Endothelial cell (in vitro differentiated cells): ENCODE measurements around the gene RAD51B. TPM values are rescaled to one million over a fixed set of nuclear protein-coding genes. Genes with fewer than 3 reads are reported as not detected.

Experiments
- DNase-seq: peaks from one replicate; pipeline ENCODE4 v3.0.0; 2021; ENCODE audit warnings: low spot score
- H3K27ac Mint-ChIP-seq: one replicate; pipeline ENCODE4 v1.8.0; 2021; ENCODE audit warnings: mixed read lengths, inconsistent platforms; ENCODE audit not compliant: unreplicated experiment
- H3K27me3 Mint-ChIP-seq: one replicate; pipeline ENCODE4 v1.8.0; 2021; ENCODE audit warnings: mild to moderate bottlenecking, moderate library complexity, mixed read lengths, inconsistent platforms; ENCODE audit not compliant: unreplicated experiment
- H3K36me3 Mint-ChIP-seq: one replicate; pipeline ENCODE4 v1.8.0; 2021; ENCODE audit warnings: mild to moderate bottlenecking, low read depth, mixed read lengths, inconsistent platforms; ENCODE audit not compliant: unreplicated experiment
- H3K4me1 Mint-ChIP-seq: one replicate; pipeline ENCODE4 v1.8.0; 2021; ENCODE audit warnings: mild to moderate bottlenecking, mixed read lengths, inconsistent platforms; ENCODE audit not compliant: unreplicated experiment
- H3K4me3 Mint-ChIP-seq: one replicate; pipeline ENCODE4 v1.8.0; 2021; ENCODE audit warnings: mild to moderate bottlenecking, mixed read lengths, inconsistent platforms; ENCODE audit not compliant: unreplicated experiment
- H3K9me3 Mint-ChIP-seq: one replicate; pipeline ENCODE4 v1.8.0; 2021; ENCODE audit warnings: mixed read lengths, inconsistent platforms; ENCODE audit not compliant: unreplicated experiment
- CTCF ChIP-seq: fragments of 200-600 bp; sonication (generic); IDR thresholded peaks from one replicate; pipeline ENCODE4 v1.5.0; 2021; ENCODE audit warnings: antibody characterized with exemption; ENCODE audit not compliant: unreplicated experiment
- total RNA-seq: library from RNA; stranded (reverse); fragmentation: NEBNext Ultra II Directional; extraction: Animal tissue kit (Norgen Biotek cat#: 25700); gene quantifications from one replicate; pipeline ENCODE4 v1.2.1, GENCODE V29; 2021; ENCODE audit not compliant: unreplicated experiment

RAD51B gene
- total RNA-seq, 1 donor from 2014 or later = 23.5 TPM

GRCh38 chr14:68089146-68089731, 269.7 kb downstream of the RAD51B start:
- Mint-ChIP-seq H3K9me3 (no peaks in the 10 kb centered on the region), H3K27me3 (no peaks in the 10 kb centered on the region), H3K27ac (no peak overlapping the region), H3K36me3 (no peaks in the 10 kb centered on the region), H3K4me3 (no peak overlapping the region), H3K4me1 (peaks cover 19% of the 10 kb centered on the region)
- no peak for TF ChIP-seq CTCF
- no peak for DNase-seq

DNA sequence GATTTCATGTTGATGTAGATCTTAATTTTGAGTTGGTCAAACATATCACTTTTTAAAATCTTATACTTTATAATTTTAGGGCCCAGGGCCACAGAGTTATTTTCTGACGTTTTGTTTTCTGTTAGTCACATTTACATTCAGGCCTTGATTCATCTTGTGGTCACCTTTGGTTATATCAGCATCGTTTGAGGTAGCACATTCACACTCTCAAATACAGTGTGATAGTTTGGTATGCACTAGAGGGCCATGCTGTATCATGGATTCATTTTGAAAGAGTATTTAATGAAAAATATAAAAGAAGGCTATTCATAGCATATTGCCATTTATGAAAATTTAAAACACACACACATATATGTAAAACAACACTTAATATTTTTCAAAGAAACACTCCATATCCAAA, 274.6 kb downstream of the RAD51B start:
- Mint-ChIP-seq H3K27ac (no peak overlapping the region), H3K4me1 (peaks cover under 1% of the 10 kb centered on the region), H3K4me3 (no peak overlapping the region), H3K36me3 (peaks cover 3% of the 10 kb centered on the region), H3K9me3 (peaks cover 4% of the 10 kb centered on the region), H3K27me3 (no peaks in the 10 kb centered on the region)
- no peak for TF ChIP-seq CTCF
- DNase-seq = no peak

GRCh38 chr14:68094752-68095151, 275.2 kb downstream of the RAD51B start:
- Mint-ChIP-seq H3K27me3 (no peaks in the 10 kb centered on the region), H3K4me1 (no peaks in the 10 kb centered on the region), H3K36me3 (peaks cover 5% of the 10 kb centered on the region), H3K4me3 (no peak overlapping the region), H3K27ac (no peak overlapping the region), H3K9me3 (peaks cover 6% of the 10 kb centered on the region)
- DNase-seq = no peak
- TF ChIP-seq CTCF = no peak

GRCh38 chr14:68097727-68098126, 278.1 kb downstream of the RAD51B start:
- H3K4me1 Mint-ChIP-seq = no peaks in the 10 kb centered on the region
- H3K27me3 Mint-ChIP-seq = no peaks in the 10 kb centered on the region
- H3K27ac Mint-ChIP-seq = no peak overlapping the region
- H3K36me3 Mint-ChIP-seq = peaks cover 26% of the 10 kb centered on the region
- DNase-seq = no peak
- no peak overlapping the region for H3K4me3 Mint-ChIP-seq
- no peak for TF ChIP-seq CTCF
- H3K9me3 Mint-ChIP-seq = peaks cover 21% of the 10 kb centered on the region

GRCh38 chr14:68098834-68099233, 279.3 kb downstream of the RAD51B start:
- peaks cover 22% of the 10 kb centered on the region for H3K9me3 Mint-ChIP-seq
- TF ChIP-seq CTCF = no peak
- no peak overlapping the region for H3K27ac Mint-ChIP-seq
- H3K4me1 Mint-ChIP-seq = no peaks in the 10 kb centered on the region
- H3K36me3 Mint-ChIP-seq = peaks cover 29% of the 10 kb centered on the region
- no peak for DNase-seq
- no peak overlapping the region for H3K4me3 Mint-ChIP-seq
- no peaks in the 10 kb centered on the region for H3K27me3 Mint-ChIP-seq
